OCI-LY3 (cell line): ENCODE results near the gene HMBS.
A peak's percentile ranks its signal among the peaks of the same experiment; 100 is the strongest.

Source experiments
- H2AFZ ChIP-seq: fragments of 200-600, 300-600 bp; shearing (Covaris generic); 2 replicates; pipeline ENCODE4 v1.6.0; 2014; ENCODE audit warnings: antibody characterized with exemption, low read depth, low read length
- H3K27ac ChIP-seq: fragments of 200-600, 300-600 bp; sonication (generic); 2 replicates; pipeline ENCODE4 v1.5.1; 2014; ENCODE audit warnings: mild to moderate bottlenecking, low read length, moderate library complexity, mixed read lengths
- H3K27me3 ChIP-seq: fragments of 200-600, 300-600 bp; sonication (generic); 2 replicates; pipeline ENCODE4 v1.6.1; 2014; ENCODE audit warnings: low read depth, low read length, mixed read lengths
- H3K36me3 ChIP-seq: fragments of 200-600, 300-600 bp; sonication (generic); replicated peaks from 2 replicates; pipeline ENCODE3; 2014; ENCODE audit warnings: low read depth, low read length, mixed read lengths
- H3K4me1 ChIP-seq: fragments of 300-600, 200-600 bp; sonication (generic); 2 replicates; pipeline ENCODE4 v1.6.1; 2014; ENCODE audit warnings: low read length, mixed read lengths
- H3K4me2 ChIP-seq: fragments of 200-600, 300-600 bp; sonication (generic); 2 replicates; pipeline ENCODE4 v1.6.1; 2014; ENCODE audit warnings: low read length, mixed read lengths
- H3K4me3 ChIP-seq: fragments of 300-600, 200-600 bp; sonication (generic); 2 replicates; pipeline ENCODE4 v1.5.1; 2014; ENCODE audit warnings: antibody characterized with exemption, mild to moderate bottlenecking, low read length, moderate library complexity
- H3K79me2 ChIP-seq: fragments of 300-600, 200-600 bp; shearing (Covaris generic); 2 replicates; pipeline ENCODE4 v1.6.1; 2014; ENCODE audit warnings: mild to moderate bottlenecking, low read length, mixed read lengths
- H3K9ac ChIP-seq: fragments of 300-600, 200-600 bp; shearing (Covaris generic); 2 replicates; pipeline ENCODE4 v1.6.0; 2014; ENCODE audit warnings: mild to moderate bottlenecking, low read length, moderate library complexity
- H3K9me3 ChIP-seq: fragments of 200-600, 300-600 bp; shearing (Covaris generic); 2 replicates; pipeline ENCODE4 v1.6.1; 2014; ENCODE audit warnings: low read length, mixed read lengths; ENCODE audit not compliant: insufficient read depth
- H4K20me1 ChIP-seq: fragments of 200-600, 300-600 bp; sonication (generic); 2 replicates; pipeline ENCODE4 v1.6.1; 2016; ENCODE audit warnings: low read length, mixed read lengths; ENCODE audit not compliant: insufficient read depth
- EZH2phosphoT487 ChIP-seq: fragments of 200-600 bp; shearing (Covaris generic); IDR thresholded peaks from 2 replicates; pipeline ENCODE4 v1.6.1; 2018; ENCODE audit warnings: antibody characterized with exemption, mixed run types, low read depth
- TF ChIP-seq, protein P1 (sequence below): fragments of 200-600, 300-600 bp; sonication (generic); IDR thresholded peaks from 2 replicates; pipeline ENCODE4 v1.5.1; 2014; ENCODE audit warnings: antibody characterized with exemption, low read length, low read depth

Gene HMBS

DNA sequence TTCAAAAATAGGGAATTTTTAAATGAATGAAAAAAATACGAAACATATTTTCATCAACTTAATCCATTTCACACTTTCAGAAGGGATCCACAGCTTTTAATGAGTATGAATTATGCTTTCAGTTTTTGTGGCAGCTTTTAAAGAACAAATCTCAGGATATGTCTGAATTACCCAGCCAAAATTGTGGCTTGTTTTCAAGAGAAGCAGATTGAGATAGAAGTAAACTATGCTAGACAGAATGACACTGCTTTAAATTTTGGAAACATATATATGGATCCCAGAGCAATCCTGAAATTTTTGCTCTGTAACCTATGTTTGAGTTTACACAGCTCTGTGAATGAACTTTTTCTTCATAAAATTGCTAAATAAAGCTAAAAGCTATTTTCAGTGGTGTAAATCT is 34.3 kb downstream of the HMBS start:
- no peak overlapping the region for H3K4me2 ChIP-seq
- H3K79me2 ChIP-seq = peaks cover 14% of the 10 kb centered on the region
- H3K9ac ChIP-seq = no peak overlapping the region
- H3K4me3 ChIP-seq = no peak overlapping the region
- H3K27me3 ChIP-seq = no peaks in the 10 kb centered on the region
- TF ChIP-seq, protein P1, sequence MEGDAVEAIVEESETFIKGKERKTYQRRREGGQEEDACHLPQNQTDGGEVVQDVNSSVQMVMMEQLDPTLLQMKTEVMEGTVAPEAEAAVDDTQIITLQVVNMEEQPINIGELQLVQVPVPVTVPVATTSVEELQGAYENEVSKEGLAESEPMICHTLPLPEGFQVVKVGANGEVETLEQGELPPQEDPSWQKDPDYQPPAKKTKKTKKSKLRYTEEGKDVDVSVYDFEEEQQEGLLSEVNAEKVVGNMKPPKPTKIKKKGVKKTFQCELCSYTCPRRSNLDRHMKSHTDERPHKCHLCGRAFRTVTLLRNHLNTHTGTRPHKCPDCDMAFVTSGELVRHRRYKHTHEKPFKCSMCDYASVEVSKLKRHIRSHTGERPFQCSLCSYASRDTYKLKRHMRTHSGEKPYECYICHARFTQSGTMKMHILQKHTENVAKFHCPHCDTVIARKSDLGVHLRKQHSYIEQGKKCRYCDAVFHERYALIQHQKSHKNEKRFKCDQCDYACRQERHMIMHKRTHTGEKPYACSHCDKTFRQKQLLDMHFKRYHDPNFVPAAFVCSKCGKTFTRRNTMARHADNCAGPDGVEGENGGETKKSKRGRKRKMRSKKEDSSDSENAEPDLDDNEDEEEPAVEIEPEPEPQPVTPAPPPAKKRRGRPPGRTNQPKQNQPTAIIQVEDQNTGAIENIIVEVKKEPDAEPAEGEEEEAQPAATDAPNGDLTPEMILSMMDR = no peak
- no peak for TF ChIP-seq EZH2phosphoT487
- H2AFZ ChIP-seq = no peak overlapping the region
- peaks cover 10% of the 10 kb centered on the region for H3K36me3 ChIP-seq
- H3K9me3 ChIP-seq = no peaks in the 10 kb centered on the region
- H3K27ac ChIP-seq = no peak overlapping the region
- H3K4me1 ChIP-seq = peaks cover 15% of the 10 kb centered on the region
- H4K20me1 ChIP-seq = peaks cover 7% of the 10 kb centered on the region; the same call in 1 of the 2 replicates

DNA sequence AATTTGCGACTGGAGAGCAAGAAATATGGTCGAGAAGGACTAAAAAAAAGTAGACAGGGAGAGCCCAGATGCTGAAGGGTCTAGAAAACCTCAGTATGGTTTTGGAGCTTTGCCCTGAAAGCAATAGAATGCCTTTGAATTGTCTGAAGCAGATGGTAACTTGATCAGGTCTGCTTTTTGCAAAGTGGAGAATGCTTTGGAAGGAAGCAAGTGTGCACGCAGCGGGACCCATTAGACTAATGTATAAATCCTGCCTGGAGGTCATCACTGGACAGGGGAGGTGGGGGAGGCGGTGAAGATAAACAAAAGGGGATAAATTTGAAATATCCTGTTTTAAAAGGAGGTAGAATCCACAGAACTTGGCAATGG is 35.9 kb downstream of the HMBS start:
- H3K9me3 ChIP-seq = no peaks in the 10 kb centered on the region
- H3K27ac ChIP-seq = peak overlapping the region; percentile 6; the same call in 1 of the 2 replicates
- H2AFZ ChIP-seq = peak overlapping the region; percentile 70
- peak overlapping the region; percentile 76 for H3K4me2 ChIP-seq
- peak overlapping the region; percentile 66 for H3K9ac ChIP-seq
- peaks cover 12% of the 10 kb centered on the region for H3K36me3 ChIP-seq
- H4K20me1 ChIP-seq = peaks cover 7% of the 10 kb centered on the region; the same call in 1 of the 2 replicates
- peaks cover 15% of the 10 kb centered on the region for H3K4me1 ChIP-seq
- peak overlapping the region; percentile 75 for H3K4me3 ChIP-seq
- no peak for TF ChIP-seq EZH2phosphoT487
- TF ChIP-seq, protein P1 = no peak
- H3K79me2 ChIP-seq = peaks cover 14% of the 10 kb centered on the region
- no peaks in the 10 kb centered on the region for H3K27me3 ChIP-seq

DNA sequence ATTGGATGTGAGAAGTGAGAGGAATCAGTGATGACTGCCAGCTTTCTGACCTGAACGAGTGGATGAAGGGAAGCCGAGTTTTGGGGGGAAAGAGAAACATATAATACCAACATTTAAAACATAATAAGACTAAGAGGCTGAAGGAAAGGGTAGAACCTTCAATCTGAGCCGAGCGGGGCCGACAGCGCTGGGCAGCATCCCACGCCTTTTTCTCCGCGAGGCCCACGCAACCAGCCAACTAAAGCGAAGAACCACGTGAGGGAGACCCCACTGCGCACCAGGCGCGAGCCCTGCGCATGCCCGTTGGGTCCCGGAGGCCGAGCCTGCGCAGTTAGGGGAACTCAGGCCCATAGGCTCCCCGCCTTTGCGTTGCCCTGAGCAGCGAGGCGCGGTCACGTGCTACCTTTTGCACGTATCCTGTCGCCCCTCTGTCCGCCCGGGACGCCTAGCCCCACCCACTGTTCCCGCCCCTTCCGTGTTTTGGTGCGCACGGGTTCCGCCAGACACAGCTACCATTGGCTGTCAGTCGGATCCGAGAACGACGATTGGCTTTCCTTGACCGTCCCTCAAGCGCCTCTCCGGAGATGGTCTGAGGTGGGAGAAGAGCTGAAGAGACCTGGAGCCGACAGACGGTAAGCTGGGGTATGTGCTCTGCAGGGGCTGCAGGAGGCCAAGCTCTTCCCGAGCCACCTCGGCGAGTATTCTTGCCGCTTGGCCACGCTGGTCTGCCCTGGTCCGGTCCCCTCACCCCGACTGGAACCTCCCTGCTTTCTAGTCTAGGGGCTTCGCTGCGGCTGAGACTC is 36.5 kb downstream of the HMBS start, which contains the start of gene HINFP:
Gene HINFP (plus strand): TSS at position 573 of the 803 bp plus-strand sequence. CDS start 5,365 bp downstream, outside the sequence.
- H3K4me1 ChIP-seq = peaks cover 15% of the 10 kb centered on the region
- peaks cover 14% of the 10 kb centered on the region for H3K79me2 ChIP-seq
- H3K27me3 ChIP-seq = no peaks in the 10 kb centered on the region
- H3K4me2 ChIP-seq = peak within 1 kb of the TSS; percentile 99
- peaks cover 7% of the 10 kb centered on the region; the same call in 1 of the 2 replicates for H4K20me1 ChIP-seq
- H3K36me3 ChIP-seq = peaks cover 12% of the 10 kb centered on the region
- H3K9ac ChIP-seq = peak within 1 kb of the TSS; percentile 83
- TF ChIP-seq EZH2phosphoT487 = no peak
- TF ChIP-seq, protein P1 = no peak
- H2AFZ ChIP-seq = peak within 1 kb of the TSS; percentile 80
- peak within 1 kb of the TSS; percentile 19 for H3K27ac ChIP-seq
- peak within 1 kb of the TSS; percentile 97 for H3K4me3 ChIP-seq
- no peaks in the 10 kb centered on the region for H3K9me3 ChIP-seq

DNA sequence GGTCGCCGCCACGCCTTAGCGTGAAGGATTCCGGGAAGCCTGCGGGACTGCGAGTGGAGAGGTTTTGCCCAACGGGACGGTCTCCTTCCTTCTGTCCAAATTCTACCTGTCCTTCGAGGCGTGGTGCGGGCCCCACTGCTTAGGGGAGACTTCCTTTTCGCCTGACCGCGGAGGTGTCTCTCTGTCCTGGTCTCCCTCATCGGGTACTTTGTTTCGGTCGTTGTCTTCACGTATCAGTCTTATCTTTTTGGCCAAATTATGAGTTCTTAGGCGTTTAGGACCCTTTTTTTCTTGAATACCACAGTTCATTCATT is 37.1 kb downstream of the HMBS start:
- H3K4me2 ChIP-seq = peak overlapping the region; percentile 99

More for the DNA sequence above, 37.1 kb downstream of the HMBS start:
- Histone ChIP-seq H3K79me2 (peaks cover 14% of the 10 kb centered on the region), H3K9ac (peak overlapping the region; percentile 83), H3K4me3 (peak overlapping the region; percentile 97), H3K4me1 (peaks cover 15% of the 10 kb centered on the region), H3K9me3 (no peaks in the 10 kb centered on the region), H3K27me3 (no peaks in the 10 kb centered on the region), H4K20me1 (peaks cover 7% of the 10 kb centered on the region; the same call in 1 of the 2 replicates), H3K27ac (peak overlapping the region; percentile 19), H2AFZ (peak overlapping the region; percentile 80; the same call in 1 of the 2 replicates), H3K36me3 (peaks cover 12% of the 10 kb centered on the region)
- TF ChIP-seq, protein P1 = no peak
- no peak for TF ChIP-seq EZH2phosphoT487
